Activated CD8-positive, alpha-beta memory T cell treated with anti-CD3 and anti-CD28 coated beads for 1 hour (primary cell): Measurements from ENCODE around the gene CLEC12A.

Experiments
- DNase-seq, 2 donors: peaks; one replicate each; pipeline ENCODE4 v3.0.0-alpha.2; 2020; ENCODE audit warnings: low read depth in 1 of 2; ENCODE audit errors: extremely low read depth in 1 of 2

Gene CLEC12A

GRCh38 chr12:10031321-10031720, 60.1 kb downstream of the CLEC12A start:
- no peak for DNase-seq

GRCh38 chr12:10031771-10032175, 60.6 kb downstream of the CLEC12A start:
- DNase-seq, result no peak

DNA sequence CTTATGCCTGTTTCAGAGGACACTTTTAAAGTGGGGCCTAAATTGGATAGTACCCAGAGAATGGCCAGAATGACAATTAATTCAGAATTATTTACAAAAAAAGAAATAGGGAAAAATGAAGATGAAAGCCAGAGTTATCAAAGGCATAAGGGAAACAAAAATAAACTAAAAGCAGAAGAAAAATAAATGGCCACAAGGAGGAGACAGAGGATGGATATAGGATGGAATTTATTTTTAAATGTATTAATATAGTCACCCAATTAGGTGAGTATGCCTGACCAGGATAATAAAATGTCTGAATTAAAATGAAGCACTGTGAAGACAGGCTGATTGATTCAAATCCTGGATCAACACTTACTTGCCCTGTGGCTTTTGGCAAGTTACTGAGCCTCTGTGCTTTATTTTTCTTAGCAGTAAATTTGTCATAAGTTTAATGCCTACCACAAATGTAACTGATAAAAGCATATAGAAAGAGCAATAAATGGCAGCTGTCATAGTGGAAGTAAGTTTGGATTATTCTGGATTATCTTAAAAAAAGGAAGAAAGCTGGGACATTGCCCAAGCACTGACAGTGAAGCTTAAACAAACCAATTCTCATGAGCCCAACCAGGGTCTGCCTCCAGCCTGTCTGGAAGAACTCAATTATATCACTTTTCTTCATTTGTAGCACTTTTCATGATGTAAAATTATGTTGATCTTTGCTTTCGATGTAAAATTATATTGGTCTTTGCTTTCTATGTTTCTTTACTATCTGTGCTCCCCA, 62.8 kb downstream of the CLEC12A start:
- no peak for DNase-seq
